Psoas muscle (tissue), 8 donors: ENCODE data around the gene VPS50. TPM values are rescaled to one million over a fixed set of nuclear protein-coding genes. Genes with fewer than 3 reads are reported as not detected.
"Not testable (repeated sequence)": the region's sequence is repeated elsewhere in the genome, so short reads cannot be mapped to it uniquely, and the experiment has no call there.

Experiments
- ATAC-seq, 4 donors: fragments of 200-7000 bp; cut with Tn5 transposase; one replicate each; pipeline ENCODE4 v1.9.1; 2020; ENCODE audit warnings: moderate library complexity in 3 of 4, mild to moderate bottlenecking in 2 of 4
- DNase-seq, 2 donors: peaks; one replicate each; pipeline ENCODE4 v3.0.0-alpha.2; 2020
- H3K27ac ChIP-seq: fragments of 200-600 bp; one replicate; pipeline ENCODE4 v1.8.0; 2022
- H3K27me3 ChIP-seq, 3 donors: fragments of 200-600 bp in 1 of 3; one replicate each; pipeline versions ENCODE4 v1.6.1 to v1.8.0; 2013 to 2022; ENCODE audit warnings: low read length in 2 of 3, mild to moderate bottlenecking in 2 of 3, moderate library complexity in 1 of 3; ENCODE audit not compliant: insufficient read depth in 3 of 3
- H3K36me3 ChIP-seq, 2 donors: fragments of 200-600 bp in 1 of 2; one replicate each; pipeline versions ENCODE4 v1.6.1 to v1.8.0; 2013 to 2022; ENCODE audit warnings: low read depth in 1 of 2, mild to moderate bottlenecking in 1 of 2, moderate library complexity in 1 of 2; ENCODE audit not compliant: insufficient read depth in 1 of 2
- H3K4me1 ChIP-seq: fragments of 200-600 bp; one replicate; pipeline ENCODE4 v1.8.0; 2022
- H3K4me3 ChIP-seq: fragments of 200-600 bp; one replicate; pipeline ENCODE4 v1.8.0; 2022; ENCODE audit warnings: mild to moderate bottlenecking
- H3K9me3 ChIP-seq: fragments of 200-600 bp; one replicate; pipeline ENCODE4 v1.8.0; 2022
- WGBS, 3 donors: extraction: QIAGEN DNeasy Blood & Tissue Kit; methylation state at CpG; one replicate each; pipeline versions ENCODE4 v1.1.6 to v1.1.7; 2013; 5-methylcytosine and 5-hydroxymethylcytosine counted together
- intact Hi-C, 2 donors: fragments of 100-400 bp; cut with DNase I; formaldehyde crosslinking; loops; one replicate each; pipeline versions ENCODE4 v1.11.0 to v1.14.2; 2022
- polyA plus RNA-seq, 3 donors: library from polyadenylated mRNA; stranded (reverse); fragments of 200-250 nt; gene quantifications; one replicate each; pipeline ENCODE4 v1.2.3, GENCODE V29; 2013
- total RNA-seq, 4 donors: library from RNA; stranded (reverse); fragmentation: NEBNext Ultra II Directional in 2 of 4; extraction: Animal tissue kit (Norgen Biotek cat#: 25700) in 2 of 4; gene quantifications; one replicate each; pipeline versions ENCODE4 v1.2.1 to v1.2.4, GENCODE V29; 2021 to 2023
- TF ChIP-seq, protein P1 (sequence below): fragments of 200-600 bp; IDR thresholded peaks from one replicate; pipeline ENCODE4 v1.8.0; 2022; ENCODE audit warnings: antibody characterized with exemption
- donor health status: healthy with polysubstance abuse.
- donor health status: DM: no; HTN: no; CAD: no; lungs with moderate emphysema.
- donor health status: Bipolar disorder and iron deficiency.
- donor health status: healthy.
- donor health status: DM: yes; HTN: yes; CAD: no.
- donor health status: DM: no; HTN: no; CAD: no.
- donor health status: DM: no; HTN: no; CAD: no.
- donor health status: DM: yes; HTN: yes; CAD: no.

The VPS50 gene
- total and polyA plus RNA-seq, 7 donors: 6.2 to 22.4 (median 17.6) TPM

DNA sequence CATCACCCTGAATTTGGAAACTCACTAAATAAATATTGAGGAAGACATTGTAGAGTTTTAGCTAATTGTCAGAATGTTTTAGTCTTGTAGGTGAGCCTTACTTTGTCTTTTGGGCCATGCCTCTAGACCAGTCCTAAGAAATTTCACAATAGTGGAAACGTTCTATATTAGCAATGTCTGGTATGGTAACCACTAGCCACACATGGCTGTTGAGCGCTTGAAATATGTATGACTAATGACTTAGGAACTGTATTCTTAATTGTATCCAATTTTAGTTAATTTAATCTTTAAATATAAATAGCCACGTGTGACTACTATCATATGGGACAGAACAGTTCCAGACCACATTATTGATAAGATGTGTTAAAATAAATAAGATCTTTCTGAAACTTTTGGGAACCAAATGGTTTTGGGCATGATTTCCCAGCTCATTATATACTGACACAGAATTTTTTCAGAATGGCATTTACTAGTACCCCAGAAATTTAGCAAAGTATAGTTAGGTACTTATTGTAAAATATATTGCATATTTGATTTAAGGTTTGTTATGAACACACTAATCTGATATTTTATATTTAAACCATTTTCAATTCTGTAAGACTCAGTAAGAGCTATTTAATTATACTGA, 95.0 kb downstream of the VPS50 start:
- WGBS, 3 donors: 73 to 83% (median 76%) methylated on average over 3 of the region's 3 CpGs
- intact Hi-C loops: no loop called here

DNA sequence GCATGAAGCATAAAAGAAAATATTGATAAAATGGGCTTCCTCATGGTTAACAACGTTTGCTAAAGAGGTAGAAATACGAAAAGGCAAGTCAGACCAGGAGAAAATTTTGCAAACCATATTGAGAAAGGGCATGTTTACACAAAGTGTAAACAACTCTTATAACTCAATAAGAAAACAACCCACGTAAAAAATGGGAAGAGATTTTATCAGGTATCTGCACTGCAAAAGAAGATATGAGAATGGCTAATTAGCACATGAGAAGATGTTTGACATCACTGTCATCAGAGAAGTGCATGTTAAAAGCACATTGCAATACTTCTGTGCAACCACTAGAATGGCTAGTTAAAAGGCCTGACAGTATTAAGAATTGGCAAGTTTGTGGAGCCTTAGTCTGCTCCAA, 99.5 kb downstream of the VPS50 start:
- intact Hi-C loops: no loop called here
- H3K4me3 ChIP-seq: no peak overlapping the region
- ATAC-seq (no peak), DNase-seq (no peak)
- H3K4me1 ChIP-seq: no peaks in the 10 kb centered on the region
- TF ChIP-seq, protein P1, sequence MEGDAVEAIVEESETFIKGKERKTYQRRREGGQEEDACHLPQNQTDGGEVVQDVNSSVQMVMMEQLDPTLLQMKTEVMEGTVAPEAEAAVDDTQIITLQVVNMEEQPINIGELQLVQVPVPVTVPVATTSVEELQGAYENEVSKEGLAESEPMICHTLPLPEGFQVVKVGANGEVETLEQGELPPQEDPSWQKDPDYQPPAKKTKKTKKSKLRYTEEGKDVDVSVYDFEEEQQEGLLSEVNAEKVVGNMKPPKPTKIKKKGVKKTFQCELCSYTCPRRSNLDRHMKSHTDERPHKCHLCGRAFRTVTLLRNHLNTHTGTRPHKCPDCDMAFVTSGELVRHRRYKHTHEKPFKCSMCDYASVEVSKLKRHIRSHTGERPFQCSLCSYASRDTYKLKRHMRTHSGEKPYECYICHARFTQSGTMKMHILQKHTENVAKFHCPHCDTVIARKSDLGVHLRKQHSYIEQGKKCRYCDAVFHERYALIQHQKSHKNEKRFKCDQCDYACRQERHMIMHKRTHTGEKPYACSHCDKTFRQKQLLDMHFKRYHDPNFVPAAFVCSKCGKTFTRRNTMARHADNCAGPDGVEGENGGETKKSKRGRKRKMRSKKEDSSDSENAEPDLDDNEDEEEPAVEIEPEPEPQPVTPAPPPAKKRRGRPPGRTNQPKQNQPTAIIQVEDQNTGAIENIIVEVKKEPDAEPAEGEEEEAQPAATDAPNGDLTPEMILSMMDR: no peak
- WGBS, 3 donors: 78 to 96% (median 95%) methylated on average over 3 of the region's 3 CpGs
- no peaks in the 10 kb centered on the region for H3K27me3 ChIP-seq
- H3K27ac ChIP-seq: no peak overlapping the region
- H3K36me3 ChIP-seq: peaks cover 0 to 26% of the 10 kb centered on the region in 2 donors
- no peaks in the 10 kb centered on the region for H3K9me3 ChIP-seq

More for the DNA sequence above, 95.0 kb downstream of the VPS50 start:
- Histone ChIP-seq H3K4me1 (no peaks in the 10 kb centered on the region), H3K27me3 (no peaks in the 10 kb centered on the region), H3K27ac (no peak overlapping the region), H3K9me3 (no peaks in the 10 kb centered on the region), H3K36me3 (peaks cover 0 to 16% of the 10 kb centered on the region in 2 donors), H3K4me3 (no peak overlapping the region)
- TF ChIP-seq, protein P1: no peak
- no peak for DNase-seq
- peak in 2 of 4 donors; percentile 64 to 74 for ATAC-seq

DNA sequence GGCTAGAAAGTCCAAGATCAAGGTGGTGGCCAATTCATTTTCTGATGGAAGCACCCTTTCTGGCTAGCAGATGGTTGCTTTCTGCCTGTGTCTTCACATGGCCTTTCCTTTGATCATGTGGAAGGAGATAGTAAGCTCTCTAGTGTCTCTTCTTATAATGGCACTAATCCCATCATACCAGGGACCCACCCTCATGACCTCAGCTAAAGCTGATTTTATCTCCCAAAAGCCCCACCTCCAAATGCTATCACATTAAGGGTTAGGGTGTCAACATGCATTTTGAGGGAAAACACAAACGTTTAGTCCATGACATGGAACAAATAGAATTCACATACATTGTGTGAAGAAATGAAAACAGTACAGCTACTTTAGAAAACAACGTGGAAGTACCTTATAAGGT, 100.0 kb downstream of the VPS50 start:
- Histone ChIP-seq H3K4me3 (no peak overlapping the region), H3K9me3 (no peaks in the 10 kb centered on the region), H3K27ac (no peak overlapping the region), H3K36me3 (peaks cover 0 to 26% of the 10 kb centered on the region in 2 donors), H3K27me3 (no peaks in the 10 kb centered on the region), H3K4me1 (no peaks in the 10 kb centered on the region)
- ATAC-seq (no peak), DNase-seq (no peak)
- TF ChIP-seq, protein P1: no peak
- WGBS, 3 donors: 88 to 90% (median 88%) methylated on average over 2 of the region's 2 CpGs
- intact Hi-C loops: no loop called here

DNA sequence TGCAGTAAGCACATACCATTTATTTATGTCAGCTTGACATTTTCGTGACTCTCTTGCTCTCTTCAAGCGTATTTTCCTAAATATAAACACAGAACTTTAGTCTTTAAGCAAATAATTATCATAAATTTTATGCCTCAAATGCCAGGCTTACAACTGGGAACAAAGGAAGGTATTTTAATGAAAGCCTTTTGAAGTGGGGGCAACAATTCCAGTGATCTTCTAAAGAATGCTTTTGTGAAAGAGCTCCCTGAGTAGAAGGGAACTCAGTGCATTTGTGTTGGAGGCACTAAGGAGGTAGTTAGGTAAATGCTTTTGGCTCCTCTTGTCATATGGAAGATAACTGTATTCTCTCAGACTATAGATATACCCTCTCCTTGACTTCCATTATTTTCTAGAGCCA, 104.9 kb downstream of the VPS50 start:
- Histone ChIP-seq H3K4me1 (no peaks in the 10 kb centered on the region), H3K4me3 (no peak overlapping the region), H3K27me3 (no peaks in the 10 kb centered on the region), H3K27ac (no peak overlapping the region), H3K36me3 (peaks cover 0 to 56% of the 10 kb centered on the region in 2 donors), H3K9me3 (no peaks in the 10 kb centered on the region)
- TF ChIP-seq, protein P1: no peak
- ATAC-seq (no peak), DNase-seq (no peak)
- intact Hi-C loops: no loop called here
- WGBS, 3 donors: 90 to 98% (median 91%) methylated on average over 2 of the region's 2 CpGs

DNA sequence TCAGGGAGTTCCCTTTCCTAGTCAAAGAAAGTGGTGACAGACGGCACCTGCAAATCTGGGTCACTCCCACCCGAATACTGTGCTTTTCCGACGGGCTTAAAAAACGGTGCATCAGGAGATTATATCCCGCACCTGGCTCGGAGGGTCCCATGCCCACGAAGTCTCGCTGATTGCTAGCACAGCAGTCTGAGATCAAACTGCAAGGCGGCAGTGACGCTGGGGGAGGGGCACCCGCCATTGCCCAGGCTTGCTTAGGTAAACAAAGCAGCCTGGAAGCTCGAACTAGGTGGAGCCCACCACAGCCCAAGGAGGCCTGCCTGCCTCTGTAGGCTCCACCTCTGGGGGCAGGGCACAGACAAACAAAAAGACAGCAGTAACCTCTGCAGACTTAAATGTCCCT, 110.0 kb downstream of the VPS50 start:
- H3K27ac ChIP-seq, H3K27me3 ChIP-seq, ATAC-seq, H3K9me3 ChIP-seq, DNase-seq, H3K4me3 ChIP-seq, H3K4me1 ChIP-seq, intact Hi-C loops: not testable (repeated sequence)
- 93 to 98% (median 95%) methylated on average over 12 to 13 of the region's 13 CpGs for WGBS, 3 donors
- H3K36me3 ChIP-seq: peaks cover 0 to 36% of the 10 kb centered on the region in 2 donors
